CD4-positive, alpha-beta T cell treated with Interleukin-21 for 1 hour (primary cell): ENCODE results near the gene ARPC1A.
"Not testable (repeated sequence)": the region's sequence is repeated elsewhere in the genome, so short reads cannot be mapped to it uniquely, and the experiment has no call there.

Experiments used
- DNase-seq: peaks from one replicate; pipeline ENCODE4 v3.0.0-alpha.2; 2020

Gene ARPC1A

DNA sequence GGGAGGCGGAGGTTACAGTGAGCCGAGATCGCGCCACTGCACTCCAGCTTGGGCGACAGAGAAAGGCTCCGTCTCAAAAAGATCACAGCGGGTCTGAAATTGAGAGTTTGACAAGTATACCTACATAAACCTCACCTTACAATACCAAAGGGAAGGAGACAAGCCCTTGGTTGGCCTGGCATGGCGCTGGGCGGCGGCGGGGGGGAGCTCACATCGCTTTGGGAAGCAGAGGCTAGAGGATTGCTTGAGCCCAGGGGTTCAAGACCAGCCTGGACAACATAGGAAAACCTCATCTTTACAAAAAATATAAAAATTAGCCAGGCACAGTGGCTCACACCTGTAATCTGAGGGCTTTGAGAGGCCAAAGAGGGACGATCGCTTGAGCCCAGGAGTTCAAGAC lies 1.1 kb upstream of the ARPC1A start:
- no peak for DNase-seq

DNA sequence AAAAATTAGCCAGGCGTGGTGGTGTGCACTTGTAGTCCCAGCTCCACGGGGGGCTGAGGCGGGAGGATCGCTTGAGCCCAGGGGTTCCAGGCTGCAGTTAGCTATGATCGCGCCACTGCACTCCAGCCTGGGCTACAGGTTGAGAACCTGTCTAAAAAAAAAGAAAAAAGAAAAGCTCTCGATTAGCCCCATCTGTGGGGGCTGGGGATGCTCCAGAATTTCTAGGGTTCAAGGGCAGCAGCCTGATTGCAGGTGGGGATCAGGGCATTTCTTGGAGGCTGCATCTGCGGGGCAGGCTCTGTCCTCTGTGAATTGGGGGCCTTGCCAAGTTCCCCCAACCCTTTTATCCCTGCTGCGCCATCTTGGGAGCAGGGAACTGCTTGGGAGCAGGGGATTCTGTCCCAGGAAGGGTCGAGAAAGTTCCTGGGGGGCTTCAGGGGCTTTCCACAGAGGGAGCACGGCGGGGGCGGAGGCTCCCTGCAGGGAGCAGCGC lies 651 bp upstream of the ARPC1A start:
- no peak for DNase-seq

- no peak for DNase-seq
These were observed 697 bp downstream of the ARPC1A start for GRCh38 chr7:99326408-99326782.

DNA sequence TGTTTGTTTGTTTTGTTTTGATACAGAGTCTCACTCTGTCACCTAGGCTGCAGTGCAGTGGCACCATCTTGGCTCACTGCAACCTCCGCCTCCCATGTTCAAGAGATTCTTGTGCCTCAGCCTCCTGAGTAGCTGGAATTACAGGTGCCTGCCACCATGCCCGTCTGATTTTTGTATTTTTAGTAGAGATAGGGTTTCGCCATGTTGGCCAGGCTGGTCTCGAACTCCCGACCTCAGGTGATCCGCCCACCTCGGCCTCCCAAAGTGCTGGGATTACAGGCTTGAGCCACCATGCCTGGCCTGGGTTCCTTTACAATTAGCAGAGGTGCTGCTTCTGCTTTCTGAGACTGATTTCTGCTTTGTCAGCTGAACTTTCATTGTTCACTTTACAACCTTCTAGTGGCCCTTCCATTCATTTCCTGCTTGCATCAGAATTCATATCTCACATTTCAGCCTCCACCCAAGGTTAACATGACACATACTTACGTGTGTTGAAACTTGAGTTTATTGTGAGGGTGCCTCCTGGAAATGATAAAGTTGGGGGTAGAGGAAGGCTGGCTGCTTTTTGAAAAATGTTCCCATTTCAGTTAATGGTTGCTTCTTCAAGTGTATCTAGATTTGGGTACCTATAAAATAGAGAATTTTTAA lies 4.7 kb downstream of the ARPC1A start:
- DNase-seq: peak; percentile 18

- DNase-seq: no peak
These were observed 5.3 kb downstream of the ARPC1A start for GRCh38 chr7:99331002-99331401.

- DNase-seq: no peak
These were observed 13.9 kb downstream of the ARPC1A start for GRCh38 chr7:99339595-99339994.

DNA sequence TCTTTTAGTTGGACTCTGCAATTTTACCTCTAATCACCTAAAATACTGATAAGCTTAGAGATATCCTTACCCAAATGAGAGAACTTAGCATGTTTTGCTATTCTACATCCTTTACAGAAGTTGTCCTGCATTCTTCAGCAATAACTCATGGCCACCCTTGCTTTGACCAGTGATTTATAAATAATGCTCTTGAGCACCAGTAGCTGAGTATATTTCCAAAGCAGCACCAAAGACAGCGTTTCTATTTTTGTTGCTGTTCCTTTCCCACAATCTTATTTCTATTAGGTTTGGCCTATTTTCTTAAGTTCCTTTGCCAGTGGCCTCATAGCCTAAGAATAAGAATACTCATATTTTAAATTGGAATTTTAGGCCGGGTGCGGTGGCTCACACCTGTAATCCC lies 15.0 kb downstream of the ARPC1A start:
- no peak for DNase-seq

GRCh38 chr7:99344061-99344647 lies 18.5 kb downstream of the ARPC1A start:
- no peak for DNase-seq

- DNase-seq: not testable (repeated sequence)
These were observed 24.9 kb downstream of the ARPC1A start for GRCh38 chr7:99350641-99351040.

DNA sequence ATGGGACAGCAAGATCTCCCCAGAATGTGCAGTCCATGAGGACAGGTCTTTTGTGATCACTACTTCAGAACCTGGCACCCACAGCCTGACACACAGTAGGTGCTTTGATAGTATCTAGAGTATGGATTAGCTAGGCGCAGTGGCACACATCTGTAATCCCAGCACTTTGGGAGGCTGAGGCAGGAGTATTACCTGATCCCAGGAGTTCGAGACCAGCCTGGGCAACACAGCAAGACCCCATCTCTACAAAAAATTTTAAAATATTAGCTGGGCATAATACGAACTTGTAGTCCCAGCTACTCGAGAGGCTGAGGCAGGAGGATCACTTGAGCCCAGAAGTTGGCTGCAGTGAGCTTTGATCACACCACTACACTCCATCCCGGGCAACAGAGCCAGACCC lies 26.5 kb downstream of the ARPC1A start:
- no peak for DNase-seq

DNA sequence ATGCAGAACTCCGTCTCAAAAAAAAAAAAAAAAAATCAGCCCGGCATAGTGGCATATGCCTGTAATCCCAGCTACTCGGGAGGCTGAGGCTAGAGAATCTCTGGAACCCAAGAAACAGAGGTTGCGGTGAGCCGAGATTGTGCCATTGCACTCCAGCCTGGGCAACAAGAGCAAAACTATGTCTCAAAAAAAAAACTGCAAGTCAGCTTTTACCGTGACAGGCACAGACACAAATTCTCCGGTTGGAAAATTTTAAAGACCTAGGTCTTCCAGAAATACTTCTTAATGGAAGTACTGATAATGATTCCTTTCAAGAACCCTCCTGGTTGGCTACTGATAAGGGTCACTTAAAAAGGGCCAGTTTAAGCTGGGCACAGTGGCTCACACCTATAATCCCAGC lies 29.4 kb downstream of the ARPC1A start:
- no peak for DNase-seq

DNA sequence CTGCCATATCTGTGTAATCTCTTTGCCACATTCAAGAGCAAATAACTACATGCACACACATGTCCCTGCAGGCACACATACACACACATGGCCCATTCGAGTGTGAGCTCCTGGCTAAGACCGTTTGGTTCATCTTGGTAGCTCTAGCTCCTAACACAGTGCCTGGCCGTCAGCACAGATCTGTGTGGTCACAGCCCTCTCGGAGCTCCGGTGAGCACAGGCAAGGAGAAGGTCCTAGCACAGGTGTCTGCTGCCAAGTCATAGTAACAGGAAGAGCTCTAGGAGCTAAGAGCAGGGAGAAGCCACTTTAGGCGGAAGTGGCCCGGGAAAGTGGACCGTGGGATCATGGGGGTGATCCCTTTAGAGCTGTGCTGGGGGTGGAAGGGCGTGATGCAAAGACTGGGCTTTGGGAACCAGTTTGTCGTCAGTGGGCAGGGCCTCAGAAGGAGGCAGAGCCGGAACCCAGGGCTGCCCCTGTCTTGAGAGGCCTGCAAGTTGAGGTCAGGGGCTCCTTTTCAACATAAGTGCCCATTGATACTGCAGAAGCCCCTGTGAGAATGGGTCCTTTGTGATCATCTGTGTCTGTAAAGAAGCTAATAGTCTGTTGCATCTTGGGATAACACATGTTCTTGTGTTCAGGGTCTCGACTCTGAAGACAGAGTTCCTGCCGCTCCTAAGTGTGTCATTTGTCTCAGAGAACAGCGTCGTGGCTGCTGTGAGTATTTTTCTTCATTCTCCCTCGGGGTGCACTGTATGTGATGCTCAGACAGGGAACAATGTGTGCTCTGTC lies 32.2 kb downstream of the ARPC1A start:
- DNase-seq: no peak

GRCh38 chr7:99358521-99358920 lies 32.8 kb downstream of the ARPC1A start:
- DNase-seq: not testable (repeated sequence)

DNA sequence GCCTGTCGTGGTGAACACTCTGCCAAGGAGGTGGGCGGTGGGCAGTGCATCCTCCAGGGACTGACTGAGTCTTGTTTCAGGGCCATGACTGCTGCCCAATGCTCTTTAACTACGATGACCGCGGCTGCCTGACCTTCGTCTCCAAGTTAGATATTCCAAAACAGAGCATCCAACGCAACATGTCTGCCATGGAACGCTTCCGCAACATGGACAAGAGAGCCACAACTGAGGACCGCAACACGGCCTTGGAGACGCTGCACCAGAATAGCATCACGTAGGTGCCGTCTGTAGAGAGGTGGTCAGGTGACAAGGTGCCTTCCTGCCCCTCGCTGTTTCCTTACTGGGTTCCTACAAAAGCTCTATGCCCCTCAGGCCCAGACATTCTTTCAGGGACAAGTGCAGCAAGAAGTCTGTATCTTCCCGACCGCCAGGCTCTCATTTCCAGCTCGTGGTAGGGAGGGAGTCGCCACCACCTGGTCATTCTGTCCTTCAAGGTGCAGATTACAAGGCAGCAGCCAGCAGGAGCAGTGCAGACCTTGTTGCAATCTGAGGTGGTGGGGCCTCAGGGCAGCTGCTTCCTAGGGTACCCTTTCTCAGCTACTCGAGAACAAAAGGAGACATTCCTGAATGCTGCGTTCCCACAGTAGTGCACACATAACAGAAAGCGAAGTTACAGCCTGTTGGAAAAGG lies 33.9 kb downstream of the ARPC1A start:
- no peak for DNase-seq

GRCh38 chr7:99362801-99363200 lies 37.1 kb downstream of the ARPC1A start:
- no peak for DNase-seq

- no peak for DNase-seq
These were observed 37.6 kb downstream of the ARPC1A start for GRCh38 chr7:99363286-99363685.

DNA sequence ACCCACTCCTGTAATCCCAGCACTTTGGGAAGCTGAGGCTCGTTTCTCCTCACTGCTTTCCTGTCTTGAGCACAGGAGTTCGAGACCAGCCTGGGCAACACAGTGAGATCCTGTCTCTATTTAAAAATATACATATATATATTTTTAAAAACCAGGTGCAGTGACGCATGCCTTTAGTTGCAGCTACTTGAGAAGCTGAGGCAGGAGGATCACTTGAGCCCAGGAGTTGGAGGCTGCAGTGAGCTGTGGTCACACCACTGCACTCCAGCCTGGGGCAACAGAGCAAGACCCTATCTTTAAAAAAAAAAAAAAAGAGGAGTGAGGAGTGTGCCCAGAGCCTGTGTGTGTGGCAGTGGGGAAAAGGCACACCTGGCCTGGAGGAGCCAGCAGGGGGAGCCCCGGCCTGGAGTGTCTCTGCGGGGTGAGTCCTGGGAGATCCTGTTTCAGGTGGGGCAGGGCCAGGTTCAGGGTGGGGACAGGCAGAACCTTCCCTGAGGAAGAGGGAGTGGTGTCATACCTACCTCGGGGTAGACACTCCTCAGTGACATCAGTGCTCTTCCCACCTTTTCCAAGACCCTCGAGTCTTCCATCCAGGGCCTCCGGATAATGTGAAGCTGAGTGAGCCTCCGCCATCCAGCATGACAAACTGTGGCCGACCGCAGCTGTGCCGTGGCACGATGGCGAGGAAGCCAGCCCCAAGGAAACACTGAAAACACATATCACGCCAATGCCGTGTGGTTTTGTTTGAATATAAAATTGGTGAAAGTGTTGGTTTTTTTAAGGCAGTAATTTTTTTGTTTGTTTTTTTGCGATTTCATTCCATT lies 39.8 kb downstream of the ARPC1A start:
- peak; percentile 75 for DNase-seq

DNA sequence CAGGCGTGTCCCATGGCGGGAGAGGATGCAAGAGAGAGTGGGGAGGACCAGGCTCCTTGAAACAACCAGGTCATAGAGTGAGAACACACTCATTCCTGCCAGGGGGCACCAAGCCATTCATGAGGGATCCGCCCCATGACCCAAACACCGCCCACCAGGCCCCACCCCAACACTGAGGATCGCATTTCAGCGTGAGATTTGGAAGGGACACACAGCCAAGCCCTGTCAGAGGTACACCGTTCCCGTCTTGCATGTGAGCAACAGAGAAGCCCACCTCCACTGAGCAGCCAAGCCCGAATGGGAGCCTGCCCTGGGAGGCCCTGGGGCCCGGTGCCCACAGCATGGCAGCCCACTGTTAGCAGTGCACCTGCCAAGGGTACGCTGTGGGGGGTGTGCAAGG lies 40.9 kb downstream of the ARPC1A start:
- no peak for DNase-seq

DNA sequence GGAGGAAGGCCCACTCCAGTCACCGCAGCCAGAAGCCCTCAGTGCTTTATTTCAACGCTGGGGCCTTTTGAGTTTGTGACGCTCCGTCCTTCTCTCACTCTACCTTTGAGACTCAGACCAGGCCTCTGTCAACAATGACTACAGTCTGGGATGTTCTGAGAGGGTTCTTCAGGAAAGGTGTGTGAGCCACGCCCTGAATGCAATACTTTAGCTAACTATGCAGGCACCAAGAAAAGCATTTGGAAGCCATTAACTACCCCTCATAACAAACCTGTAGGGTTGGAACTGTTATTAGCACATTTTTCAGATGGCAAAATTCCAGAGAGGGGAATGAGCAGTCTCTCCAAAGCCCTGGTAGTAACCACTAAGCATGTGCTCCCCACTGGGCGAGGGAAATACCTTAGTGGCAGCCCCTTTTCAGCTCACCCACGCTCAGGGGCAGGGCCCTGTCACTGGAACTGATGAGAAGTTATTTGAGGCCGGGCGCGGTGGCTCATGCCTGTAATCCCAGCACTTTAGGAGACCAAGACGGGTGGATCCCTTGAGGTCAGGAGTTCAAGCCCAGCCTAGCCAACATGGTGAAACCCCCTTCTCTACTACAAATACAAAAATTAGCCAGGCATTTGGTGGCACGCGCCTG lies 43.2 kb downstream of the ARPC1A start:
- no peak for DNase-seq

DNA sequence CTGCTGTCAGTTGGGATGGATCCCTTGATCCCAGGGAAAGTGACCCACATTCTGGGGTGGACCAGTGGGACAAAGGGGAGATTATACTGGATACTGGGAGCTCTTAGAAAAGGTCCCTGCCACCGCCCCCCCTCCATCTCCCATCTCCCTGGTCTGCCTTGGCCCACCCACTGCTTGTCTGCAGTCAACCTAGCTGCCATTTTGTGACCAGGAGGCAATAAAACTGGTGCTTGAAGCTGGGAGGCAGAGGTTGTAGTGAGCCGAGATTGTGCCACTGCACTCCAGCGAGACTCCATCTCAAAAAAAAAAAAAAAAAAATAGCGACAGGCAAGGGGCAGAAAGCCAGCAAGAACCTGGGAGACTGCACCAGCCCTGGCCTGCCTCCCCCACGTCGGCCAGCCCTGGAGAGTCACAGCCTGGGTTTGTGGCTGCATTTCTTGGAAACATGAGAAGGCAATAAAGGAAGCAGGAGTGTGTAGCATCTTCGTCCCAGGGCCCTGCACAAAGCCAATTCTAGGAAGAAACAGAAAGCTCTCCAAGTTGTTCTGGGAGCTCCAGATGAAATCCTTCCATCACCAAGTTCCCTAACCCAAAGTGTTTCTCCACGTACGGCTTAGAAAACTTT lies 44.2 kb downstream of the ARPC1A start:
- no peak for DNase-seq

GRCh38 chr7:99371376-99371920 lies 45.8 kb downstream of the ARPC1A start:
- DNase-seq: no peak
